Measurements from ENCODE around the gene TTC21A. TPM values are rescaled to one million over a fixed set of nuclear protein-coding genes. Genes with fewer than 3 reads are reported as not detected.

Gene TTC21A
- polyA plus RNA-seq, 1 donor (not counting 4 experiments of a cell fraction or from before 2014, with no cell fraction given) = 1.3 TPM

GRCh38 chr3:39112535-39112934 lies 5.1 kb downstream of the TTC21A start:
- H3K9ac ChIP-seq (ENCODE audit: control insufficient read depth, extremely low read depth, insufficient read depth, low read length) = no peak overlapping the region
- H3K36me3 ChIP-seq (ENCODE audit: control insufficient read depth in 2 of 2, extremely low read depth in 1 of 2, insufficient read depth in 2 of 2, low read length in 2 of 2) = peaks cover 0 to 2% of the 10 kb centered on the region in 2 experiments
- H3K9me3 ChIP-seq (ENCODE audit: control insufficient read depth, low read depth, low read length) = no peaks in the 10 kb centered on the region
- no peaks in the 10 kb centered on the region for H3K79me2 ChIP-seq (ENCODE audit: control insufficient read depth, insufficient read depth, low read length)
- H4K20me1 ChIP-seq (ENCODE audit: control insufficient read depth, extremely low read depth, insufficient read depth, low read length) = no peaks in the 10 kb centered on the region
- no peak overlapping the region for H2AFZ ChIP-seq (ENCODE audit: control insufficient read depth, low read length)
- H3K27me3 ChIP-seq (ENCODE audit: control insufficient read depth, extremely low read depth, insufficient read depth, low read length) = no peaks in the 10 kb centered on the region
- TF ChIP-seq EZH2 (IDR thresholded peaks at IDR 0.05; ENCODE audit: low read length) (no peak), CTCF (optimal IDR thresholded peaks at IDR 0.05 in 1 of 3, IDR thresholded peaks at IDR 0.05 in 1 of 3, conservative IDR thresholded peaks at IDR 0.05 in 1 of 3; ENCODE audit: extremely low read depth in 1 of 3, insufficient read depth in 2 of 3, low read length in 3 of 3) (no peak)
- no peaks in the 10 kb centered on the region for H3K9me1 ChIP-seq (ENCODE audit: control insufficient read depth, extremely low read depth, insufficient read depth, low read length)
- dilution Hi-C loops (cut with MboI; ENCODE audit: extremely low pct_ligation_motif_present, low sequenced_read_pairs) = no loop called here
- H3K4me1 ChIP-seq (ENCODE audit: control insufficient read depth, extremely low read depth, insufficient read depth, low read length) = peaks cover 4% of the 10 kb centered on the region
- H3K27ac ChIP-seq (ENCODE audit: control insufficient read depth, insufficient read depth, low read length) = no peak overlapping the region
- DNase-seq (ENCODE audit: low read depth, low spot score) (no peak), FAIRE-seq (no peak)
- H3K4me3 ChIP-seq (ENCODE audit: control insufficient read depth in 2 of 3, extremely low read depth in 1 of 3, insufficient read depth in 2 of 3, low read depth in 1 of 3, low read length in 3 of 3) = no peak overlapping the region
- H3K4me2 ChIP-seq (ENCODE audit: control insufficient read depth, extremely low read depth, insufficient read depth, low read depth, low read length) = no peak overlapping the region

GRCh38 chr3:39113291-39113690 lies 5.8 kb downstream of the TTC21A start:
- no peaks in the 10 kb centered on the region for H3K9me3 ChIP-seq (ENCODE audit: control insufficient read depth, low read depth, low read length)
- H3K4me2 ChIP-seq (ENCODE audit: control insufficient read depth, extremely low read depth, insufficient read depth, low read depth, low read length) = no peak overlapping the region
- no peaks in the 10 kb centered on the region for H3K9me1 ChIP-seq (ENCODE audit: control insufficient read depth, extremely low read depth, insufficient read depth, low read length)
- peaks cover 0 to 2% of the 10 kb centered on the region in 2 experiments for H3K36me3 ChIP-seq (ENCODE audit: control insufficient read depth in 2 of 2, extremely low read depth in 1 of 2, insufficient read depth in 2 of 2, low read length in 2 of 2)
- no peak overlapping the region for H3K4me3 ChIP-seq (ENCODE audit: control insufficient read depth in 2 of 3, extremely low read depth in 1 of 3, insufficient read depth in 2 of 3, low read depth in 1 of 3, low read length in 3 of 3)
- no peaks in the 10 kb centered on the region for H3K79me2 ChIP-seq (ENCODE audit: control insufficient read depth, insufficient read depth, low read length)
- H4K20me1 ChIP-seq (ENCODE audit: control insufficient read depth, extremely low read depth, insufficient read depth, low read length) = no peaks in the 10 kb centered on the region
- FAIRE-seq (no peak), DNase-seq (ENCODE audit: low read depth, low spot score) (no peak)
- dilution Hi-C loops (cut with MboI; ENCODE audit: extremely low pct_ligation_motif_present, low sequenced_read_pairs) = no loop called here
- no peak overlapping the region for H3K9ac ChIP-seq (ENCODE audit: control insufficient read depth, extremely low read depth, insufficient read depth, low read length)
- H3K4me1 ChIP-seq (ENCODE audit: control insufficient read depth, extremely low read depth, insufficient read depth, low read length) = no peaks in the 10 kb centered on the region
- H3K27me3 ChIP-seq (ENCODE audit: control insufficient read depth, extremely low read depth, insufficient read depth, low read length) = no peaks in the 10 kb centered on the region
- no peak overlapping the region for H3K27ac ChIP-seq (ENCODE audit: control insufficient read depth, insufficient read depth, low read length)
- no peak overlapping the region for H2AFZ ChIP-seq (ENCODE audit: control insufficient read depth, low read length)
- no peak for TF ChIP-seq EZH2 (IDR thresholded peaks at IDR 0.05; ENCODE audit: low read length)
- no peak for TF ChIP-seq CTCF (optimal IDR thresholded peaks at IDR 0.05 in 1 of 3, IDR thresholded peaks at IDR 0.05 in 1 of 3, conservative IDR thresholded peaks at IDR 0.05 in 1 of 3; ENCODE audit: extremely low read depth in 1 of 3, insufficient read depth in 2 of 3, low read length in 3 of 3)
